ENCODE measurements around the gene ICA1L. TPM values are rescaled to one million over a fixed set of nuclear protein-coding genes. Genes with fewer than 3 reads are reported as not detected.
A peak's percentile ranks its signal among the peaks of the same experiment; 100 is the strongest.

The ICA1L gene
- total and polyA plus RNA-seq, 2 of the 4 experiments (the other 2 are of a cell fraction), result 1.7 to 1.8 TPM

GRCh38 chr2:202911512-202912341 lies 40.2 kb upstream of the ICA1L start, which contains the start of the genes CARF and WDR12:
CARF (plus strand) TSS chr2:202912275; CDS start chr2:202941903, 29,628 bp downstream.
WDR12 (minus strand) TSS chr2:202911673; CDS start chr2:202911476, 197 bp downstream.
- Histone ChIP-seq H3K27me3 (ENCODE audit: control insufficient read depth, insufficient read depth, low read length) (no peaks in the 10 kb centered on the region), H3K56ac (ENCODE audit: extremely low read depth, insufficient read depth, low read length) (peak within 1 kb of the TSS; percentile 100), H3K9ac (ENCODE audit: low read depth, low read length) (peak within 1 kb of the TSS; percentile 94), H3K27ac (ENCODE audit: insufficient read depth, low read length) (peak within 1 kb of the TSS; percentile 89), H2AK5ac (ENCODE audit: low read depth, low read length) (peak within 1 kb of the TSS; percentile 14; the same call in 1 of the 2 replicates), H3K36me3 (ENCODE audit: control insufficient read depth, insufficient read depth, low read length) (no peaks in the 10 kb centered on the region), H4K8ac (ENCODE audit: low read depth in 2 of 2, low read length in 2 of 2) (peak within 1 kb of the TSS; percentile 68 to 99), H2BK120ac (ENCODE audit: low read depth, low read length) (peak within 1 kb of the TSS; percentile 90), H3K79me1 (ENCODE audit: low read depth in 1 of 2, low read length in 2 of 2) (peaks cover 8 to 21% of the 10 kb centered on the region in 2 experiments), H3K4me2 (ENCODE audit: low read depth, low read length) (peak within 1 kb of the TSS; percentile 96), H3K4me3 (ENCODE audit: insufficient read depth, low read depth, low read length) (peak within 1 kb of the TSS; percentile 70), H2BK5ac (ENCODE audit: low read depth, low read length, poor library complexity, severe bottlenecking) (peak within 1 kb of the TSS; percentile 96), H4K20me1 (ENCODE audit: insufficient read depth, low read length) (no peaks in the 10 kb centered on the region), H3K23ac (ENCODE audit: low read depth, low read length) (peak within 1 kb of the TSS; percentile 96), H2BK15ac (ENCODE audit: low read depth, low read length) (peak within 1 kb of the TSS; percentile 80; the same call in 2 of the 3 replicates), H2AK9ac (replicated peaks; ENCODE audit: low read depth, low read length, poor library complexity) (peak within 1 kb of the TSS; percentile 84), H2BK20ac (ENCODE audit: low read depth, low read length) (peak within 1 kb of the TSS; percentile 24; the same call in 1 of the 2 replicates), H3K4ac (ENCODE audit: low read depth, low read length) (peak within 1 kb of the TSS; percentile 93), H3K18ac (ENCODE audit: low read depth, low read length) (peak within 1 kb of the TSS; percentile 97), H3K9me1 (ENCODE audit: insufficient read depth, low read length) (no peaks in the 10 kb centered on the region), H3K4me1 (ENCODE audit: control insufficient read depth, insufficient read depth, low read length) (peaks cover 2% of the 10 kb centered on the region; the same call in 1 of the 2 replicates), H3K14ac (replicated peaks; ENCODE audit: low read depth, low read length) (peak within 1 kb of the TSS; percentile 86), H3K9me3 (ENCODE audit: control insufficient read depth, insufficient read depth, low read length) (no peaks in the 10 kb centered on the region), H2AFZ (replicated peaks; ENCODE audit: low read length, poor library complexity) (peak within 1 kb of the TSS; percentile 94), H4K91ac (ENCODE audit: insufficient read depth, low read depth, low read length) (peak within 1 kb of the TSS; percentile 85), H4K5ac (ENCODE audit: low read depth, low read length) (peak within 1 kb of the TSS; percentile 97)
- in situ Hi-C loops (cut with MboI; ENCODE audit: low sequenced_read_pairs) (no loop called here), dilution Hi-C loops (cut with HindIII; ENCODE audit: low sequenced_read_pairs, unreplicated experiment) (no loop called here), intact Hi-C loops (cut with micrococcal nuclease) (no loop called here)
- WGBS, 2 experiments (ENCODE audit: extremely low coverage in 2 of 2, insufficient read length in 1 of 2), result 0% methylated on average over 1 of the region's 39 CpGs; no CpG with 5 or more reads in 1 of the 2 experiments
- ChIA-PET CTCF (interaction anchor here (0.6 to 1.1 kb wide), 4 partner anchors 10 to 1486 kb away, joined by 3 to 9 read pairs (median 4); no protein-coding TSS in a partner anchor), POLR2A (ENCODE audit: unreplicated experiment) (no interaction called here)
- DNase-seq, result peak; percentile 95
- peak; percentile 95 for ATAC-seq (ENCODE audit: low read depth)
- BruUV-seq (replicated peaks), result TSS peak; percentile 78
- TF ChIP-seq FOS (IDR thresholded peaks at IDR 0.05; ENCODE audit: low read depth, low read length), result no peak
- no peak for TF ChIP-seq SMC3 (IDR thresholded peaks at IDR 0.05; ENCODE audit: low read depth, low read length)
- TF ChIP-seq RAD21 (IDR thresholded peaks at IDR 0.05; ENCODE audit: low read length), result peak; percentile 19; the same call in 1 of the 2 replicates
- no peak for TF ChIP-seq CEBPB (IDR thresholded peaks at IDR 0.05; ENCODE audit: low read depth, low read length)
- TF ChIP-seq RFX5 (IDR thresholded peaks at IDR 0.05; ENCODE audit: low read depth, low read length), result no peak
- TF ChIP-seq POLR2A (IDR thresholded peaks at IDR 0.05; ENCODE audit: low read depth, low read length), result peak; percentile 42; the same call in 1 of the 2 replicates
- no peak for TF ChIP-seq CTCF (conservative IDR thresholded peaks at IDR 0.05; ENCODE audit: low read depth, low read length)
- no peak for TF ChIP-seq RCOR1 (IDR thresholded peaks at IDR 0.05; ENCODE audit: insufficient replicate concordance, low read length)
- no peak for TF ChIP-seq MAFK (IDR thresholded peaks at IDR 0.05; ENCODE audit: low read depth, low read length)
- TF ChIP-seq NFE2L2 (IDR thresholded peaks at IDR 0.05; ENCODE audit: low read depth, low read length), result no peak
- TF ChIP-seq, protein P1, sequence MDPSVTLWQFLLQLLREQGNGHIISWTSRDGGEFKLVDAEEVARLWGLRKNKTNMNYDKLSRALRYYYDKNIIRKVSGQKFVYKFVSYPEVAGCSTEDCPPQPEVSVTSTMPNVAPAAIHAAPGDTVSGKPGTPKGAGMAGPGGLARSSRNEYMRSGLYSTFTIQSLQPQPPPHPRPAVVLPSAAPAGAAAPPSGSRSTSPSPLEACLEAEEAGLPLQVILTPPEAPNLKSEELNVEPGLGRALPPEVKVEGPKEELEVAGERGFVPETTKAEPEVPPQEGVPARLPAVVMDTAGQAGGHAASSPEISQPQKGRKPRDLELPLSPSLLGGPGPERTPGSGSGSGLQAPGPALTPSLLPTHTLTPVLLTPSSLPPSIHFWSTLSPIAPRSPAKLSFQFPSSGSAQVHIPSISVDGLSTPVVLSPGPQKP (IDR thresholded peaks at IDR 0.05; ENCODE audit: borderline replicate concordance, low read depth, low read length), result no peak
- TF ChIP-seq CHD1 (IDR thresholded peaks at IDR 0.05; ENCODE audit: low read depth, low read length), result no peak
- no peak for TF ChIP-seq USF2 (IDR thresholded peaks at IDR 0.05; ENCODE audit: low read depth, low read length)
- peak; percentile 98 for TF ChIP-seq MXI1 (IDR thresholded peaks at IDR 0.05; ENCODE audit: borderline replicate concordance, low read depth, low read length)

Measured in IMR-90 (cell line).